GM21786 (cell line): Measurements from ENCODE around the gene RPE.

Source experiments
- ATAC-seq: cut with Tn5 transposase; IDR thresholded peaks from one replicate; pipeline ENCODE4 v1.9.1; 2021; ENCODE audit not compliant: unreplicated experiment

The RPE gene

DNA sequence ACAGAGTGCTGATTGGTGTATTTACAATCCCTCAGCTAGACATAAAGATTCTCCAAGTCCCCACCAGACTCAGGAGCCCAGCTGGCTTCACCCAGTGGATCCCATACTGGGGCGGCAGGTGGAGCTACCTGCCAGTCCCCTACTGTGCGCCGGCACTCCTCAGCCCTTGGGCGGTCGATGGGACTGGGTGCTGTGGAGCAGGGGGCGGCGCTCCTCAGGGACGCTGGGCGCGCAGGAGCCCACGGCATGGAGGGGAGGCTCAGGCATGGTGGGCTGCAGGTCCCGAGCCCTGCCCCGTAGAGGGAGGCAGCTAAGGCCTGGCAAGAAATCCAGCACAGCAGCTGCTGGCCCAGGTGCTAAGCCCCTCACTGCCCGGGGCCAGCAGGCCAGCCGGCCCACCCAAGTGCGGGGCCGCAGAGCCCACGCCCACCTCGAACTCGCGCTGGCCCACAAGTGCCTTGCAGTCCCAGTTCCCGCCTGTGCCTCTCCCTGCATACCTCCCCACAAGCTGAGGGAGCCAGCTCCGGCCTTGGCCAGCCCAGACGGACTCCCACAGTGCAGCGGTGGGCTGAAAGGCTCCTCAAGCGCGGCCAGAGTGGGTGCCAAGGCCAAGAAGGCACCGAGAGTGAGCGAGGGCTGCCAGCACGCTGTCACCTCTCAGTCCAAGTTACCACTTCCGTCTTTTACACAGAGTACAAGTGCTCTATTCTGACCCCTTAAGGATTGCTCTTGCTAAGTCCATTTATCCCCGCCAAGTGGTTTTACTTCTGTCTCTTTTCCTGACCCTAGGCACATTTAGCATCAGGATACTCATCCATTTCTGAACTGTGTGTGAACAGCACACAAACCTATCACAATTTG lies 1.7 kb upstream of the RPE start:
- no peak for ATAC-seq

DNA sequence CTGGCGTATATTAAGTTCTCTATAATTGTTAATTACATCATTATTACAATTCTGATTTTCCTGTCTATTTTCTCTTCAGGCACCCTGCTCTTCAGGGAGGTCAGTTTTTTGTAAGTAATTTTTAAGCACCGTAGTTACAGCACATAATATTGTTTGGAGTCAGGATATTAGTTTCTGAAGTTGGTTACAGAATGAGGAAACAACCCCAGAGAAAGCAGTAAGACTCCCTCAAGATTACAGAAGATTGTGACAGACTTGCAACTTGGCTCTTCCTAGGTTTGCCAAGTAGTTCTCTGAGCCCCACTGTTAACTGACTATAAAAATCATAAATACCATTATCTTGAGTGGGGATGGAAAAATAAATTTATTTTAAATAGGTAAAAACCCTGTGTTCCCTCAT lies 921 bp downstream of the RPE start:
- no peak for ATAC-seq

- no peak for ATAC-seq
These were observed 2.4 kb downstream of the RPE start for GRCh38 chr2:210004881-210005280.

DNA sequence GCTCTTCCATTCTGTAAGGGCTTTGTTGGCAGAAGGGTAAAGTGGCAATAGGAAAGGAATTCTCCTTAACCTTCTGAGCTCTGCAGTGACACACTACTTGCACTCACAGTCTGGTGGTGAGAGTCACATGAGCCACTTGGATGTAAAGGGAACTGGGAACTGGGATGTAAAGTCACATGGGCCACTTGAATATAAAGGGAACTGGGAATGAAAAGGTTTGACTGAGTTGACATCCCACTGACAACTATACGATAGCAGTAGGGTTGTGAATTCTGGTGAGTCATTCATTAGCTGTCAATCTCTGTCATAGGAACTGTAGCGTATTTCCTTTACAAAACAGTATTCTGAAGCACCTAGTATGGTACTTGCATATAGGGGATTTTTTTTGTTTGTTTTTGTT lies 5.5 kb downstream of the RPE start:
- ATAC-seq, result no peak

DNA sequence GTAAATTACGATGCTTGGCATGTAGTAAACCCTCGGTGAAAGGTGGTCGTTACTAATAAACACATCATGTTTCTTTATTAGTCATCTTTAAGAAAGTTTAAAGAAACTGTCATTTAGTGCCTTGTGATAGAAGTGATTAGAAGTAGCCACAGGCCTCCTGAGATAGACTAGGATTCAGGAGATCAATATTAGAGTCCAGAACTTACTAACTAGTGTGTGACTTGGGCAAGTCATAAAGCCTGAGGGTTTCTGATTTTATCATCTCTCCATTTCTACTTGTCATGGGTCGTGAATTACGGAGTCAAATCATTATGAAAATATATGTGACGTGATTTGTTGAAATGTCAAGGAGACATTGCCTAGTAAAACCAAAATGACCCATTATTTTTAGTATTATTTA lies 6.7 kb downstream of the RPE start:
- no peak for ATAC-seq

GRCh38 chr2:210009896-210010295 lies 7.5 kb downstream of the RPE start:
- ATAC-seq, result no peak

DNA sequence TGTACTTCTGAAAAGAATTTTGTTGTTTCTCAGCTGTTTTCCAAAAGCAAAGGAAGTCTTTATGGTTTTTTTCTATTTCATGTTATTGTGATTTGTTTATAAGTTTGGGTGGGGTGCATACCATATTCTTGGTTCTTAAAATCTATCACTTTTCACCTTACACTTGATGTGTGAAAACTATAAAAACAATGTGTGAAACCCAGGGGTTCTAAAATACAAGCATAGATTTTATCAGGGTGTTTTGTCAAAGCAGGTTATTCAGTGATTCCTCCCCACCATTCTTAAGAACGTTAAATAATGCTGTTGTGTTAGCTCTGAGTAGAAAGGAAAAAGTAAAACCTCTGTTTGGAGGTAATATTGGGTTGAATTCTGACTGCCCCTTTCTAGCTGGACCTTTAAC lies 17.7 kb downstream of the RPE start:
- no peak for ATAC-seq

GRCh38 chr2:210022824-210023223 lies 20.4 kb downstream of the RPE start:
- ATAC-seq, result no peak

DNA sequence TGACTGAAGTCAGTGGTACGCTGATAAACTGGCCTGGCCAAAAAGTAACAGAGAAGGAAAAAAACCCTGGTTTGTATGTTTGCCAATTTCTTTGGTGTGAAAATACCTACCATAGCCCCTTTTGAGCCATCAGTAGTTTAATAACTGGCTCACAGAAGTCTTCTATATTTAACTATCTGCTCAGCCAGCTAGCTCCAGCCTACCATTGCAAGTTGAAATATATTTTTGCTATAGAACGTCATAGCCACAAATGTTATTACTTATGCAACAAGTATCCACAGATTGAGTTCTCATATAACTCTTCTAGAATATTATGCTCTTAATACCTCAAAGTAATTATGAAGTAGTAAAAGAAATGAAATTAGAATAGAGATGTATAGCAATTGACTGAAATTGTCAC lies 25.2 kb downstream of the RPE start:
- no peak for ATAC-seq

GRCh38 chr2:210028178-210028577 lies 25.7 kb downstream of the RPE start:
- ATAC-seq, result no peak

DNA sequence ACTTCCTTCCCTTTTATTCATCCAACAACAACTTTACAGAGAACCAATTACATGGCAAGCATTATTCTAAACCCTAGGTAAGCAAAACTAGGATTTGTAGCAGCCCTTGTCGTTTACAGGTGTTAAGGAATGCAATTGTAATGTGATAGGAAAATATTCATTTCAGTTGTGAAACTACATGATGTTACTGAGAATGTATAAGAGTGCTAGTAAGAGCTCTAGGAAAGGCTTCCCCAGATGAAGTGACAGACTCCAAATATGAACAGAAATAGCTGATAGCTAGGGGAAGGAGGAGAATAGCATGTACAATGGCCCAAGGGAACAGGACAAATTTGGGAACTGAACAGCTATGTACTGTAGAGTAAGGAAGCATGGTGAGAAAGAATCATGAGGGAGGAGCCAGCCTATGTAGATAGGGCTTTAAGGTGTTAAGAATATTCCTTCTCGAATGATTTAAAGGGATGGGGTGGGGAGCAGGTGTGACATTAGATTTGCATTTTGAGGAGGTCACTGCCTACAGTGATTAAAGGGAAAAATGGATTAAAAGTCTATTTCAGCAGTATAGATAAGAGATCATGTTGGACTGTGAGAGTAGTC lies 31.7 kb downstream of the RPE start:
- ATAC-seq, result no peak

DNA sequence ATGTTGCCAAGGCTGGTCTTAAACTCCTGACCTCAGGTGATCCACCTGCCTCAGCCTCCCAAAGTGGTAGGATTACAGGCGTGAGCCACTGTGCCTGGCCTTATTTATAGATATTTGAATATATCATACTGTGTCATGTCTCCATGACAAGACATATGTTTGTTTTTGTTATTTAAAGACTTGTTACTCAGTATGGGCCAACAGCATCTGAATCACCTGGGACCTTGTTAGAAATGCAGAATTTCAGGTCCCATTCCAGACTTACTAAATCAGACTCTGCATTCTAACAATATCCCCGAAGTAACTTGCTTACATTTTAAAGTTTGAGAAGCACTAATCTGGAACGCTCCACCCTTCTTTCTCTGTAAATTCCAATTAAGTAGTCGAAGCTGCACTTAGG lies 33.2 kb downstream of the RPE start:
- ATAC-seq, result no peak

DNA sequence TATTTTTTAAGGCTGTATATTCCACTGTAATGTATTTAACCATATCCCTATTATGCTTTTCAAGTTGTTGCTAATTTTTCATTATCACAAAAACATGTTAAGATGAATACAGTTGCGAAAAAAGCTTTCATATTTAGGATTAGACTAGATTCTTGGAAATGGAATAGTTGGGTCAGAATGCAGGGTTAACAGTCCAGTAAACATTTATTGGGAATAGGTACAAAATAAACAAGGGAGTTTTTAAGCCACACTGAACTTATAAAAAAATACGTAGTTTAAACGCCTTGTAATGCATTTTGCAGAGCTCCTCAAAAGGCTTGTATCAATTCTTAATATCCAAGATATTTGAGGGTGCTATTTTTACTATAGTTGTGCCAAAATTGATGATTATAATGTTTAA lies 35.6 kb downstream of the RPE start:
- ATAC-seq, result no peak

DNA sequence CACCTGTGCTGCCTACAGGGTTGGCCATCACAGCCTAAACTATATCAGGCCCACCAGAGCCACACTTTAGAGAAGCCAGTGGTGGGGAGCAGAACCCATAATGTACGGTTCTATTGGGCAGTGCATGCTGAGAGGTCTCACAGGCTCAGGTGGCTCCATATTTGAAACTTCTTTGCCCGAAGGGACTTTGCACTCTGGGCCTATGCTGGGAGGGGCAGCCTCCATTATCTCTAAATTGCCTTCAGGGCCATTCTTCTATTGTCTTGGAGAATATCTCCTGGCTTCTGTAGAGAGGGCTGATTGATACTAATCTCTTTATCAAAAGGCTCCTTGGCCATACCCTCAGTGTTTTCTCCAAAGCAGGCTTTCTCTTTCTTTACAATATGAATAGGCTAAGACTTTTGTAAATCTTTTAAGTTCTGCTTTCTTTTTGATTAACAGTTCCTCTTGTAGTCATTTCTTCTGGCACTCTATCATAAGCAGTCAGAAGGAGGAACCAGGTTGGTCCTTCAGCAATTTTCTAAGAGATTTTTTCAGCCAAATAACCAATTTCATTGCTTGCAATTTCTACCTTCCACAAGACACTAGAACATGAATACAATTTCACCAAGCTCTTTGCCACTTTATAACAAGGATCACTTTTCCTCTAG lies 44.5 kb downstream of the RPE start:
- no peak for ATAC-seq

GRCh38 chr2:210049831-210050230 lies 47.4 kb downstream of the RPE start:
- no peak for ATAC-seq

GRCh38 chr2:210050885-210051284 lies 48.4 kb downstream of the RPE start:
- no peak for ATAC-seq

- no peak for ATAC-seq
These were observed 52.3 kb downstream of the RPE start for GRCh38 chr2:210054696-210055095.

DNA sequence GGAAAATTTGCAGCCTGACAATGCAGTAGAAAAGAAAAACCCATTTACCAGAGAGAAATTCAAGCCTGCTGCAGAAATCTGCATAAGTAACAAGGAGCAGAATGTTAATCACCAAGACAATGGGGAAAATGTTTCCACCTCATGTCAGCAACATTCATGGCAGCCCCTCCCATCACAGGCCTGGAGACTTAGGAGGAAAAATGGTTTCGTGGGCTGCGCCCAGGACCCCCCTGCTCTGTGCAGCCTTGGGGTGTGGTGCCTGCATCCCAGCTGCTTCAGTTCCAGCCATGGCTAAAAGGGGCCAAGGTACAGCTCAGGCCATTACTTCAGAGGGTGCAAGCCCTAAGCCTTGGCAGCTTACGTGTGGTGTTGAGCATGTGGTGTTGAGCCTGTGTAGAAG lies 53.4 kb downstream of the RPE start:
- ATAC-seq, result no peak

DNA sequence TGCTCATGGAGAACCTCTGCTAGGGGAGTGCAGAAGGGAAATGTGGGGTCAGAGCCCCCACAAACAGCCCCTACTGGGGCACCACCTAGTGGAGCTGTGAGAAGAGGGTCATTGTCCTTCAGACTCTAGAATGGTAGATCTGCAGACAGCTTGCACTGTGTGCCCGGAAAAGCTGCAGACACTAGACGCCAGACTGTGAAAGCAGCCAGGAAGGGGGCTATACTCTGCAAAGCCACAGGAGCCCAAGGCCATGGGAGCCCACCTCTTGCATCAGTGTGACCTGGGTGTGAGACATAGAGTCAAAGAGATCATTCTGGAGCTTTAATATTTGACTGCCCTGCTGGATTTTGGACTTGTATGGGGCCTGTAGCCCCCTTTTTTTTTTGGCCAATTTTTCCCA lies 60.9 kb downstream of the RPE start:
- ATAC-seq, result no peak
